CD4-positive, alpha-beta T cell treated with Interleukin-1 beta for 1 hour (primary cell): Measurements from ENCODE around the gene PLPPR5.
"Not testable (repeated sequence)": the region's sequence is repeated elsewhere in the genome, so short reads cannot be mapped to it uniquely, and the experiment has no call there.

Source experiments
- DNase-seq, 2 donors: peaks; one replicate each; pipeline ENCODE4 v3.0.0-alpha.2; 2020 to 2022

Gene PLPPR5

GRCh38 chr1:99004861-99005442, at the start of gene PLPPR5:
PLPPR5 (minus strand) TSS chr1:99004861; CDS start chr1:99004671, 190 bp downstream.
- DNase-seq, result no peak

GRCh38 chr1:99051611-99052283, 47.1 kb upstream of the PLPPR5 start:
- no peak for DNase-seq

- no peak for DNase-seq
These were observed 45.1 kb upstream of the PLPPR5 start for GRCh38 chr1:99049745-99050144.

GRCh38 chr1:99036746-99037145, 32.1 kb upstream of the PLPPR5 start:
- not testable (repeated sequence) for DNase-seq

- no peak for DNase-seq
These were observed 13.7 kb upstream of the PLPPR5 start for GRCh38 chr1:99018313-99018712.

GRCh38 chr1:99017655-99018054, 13.0 kb upstream of the PLPPR5 start:
- no peak for DNase-seq

GRCh38 chr1:99010679-99011078, 6.0 kb upstream of the PLPPR5 start:
- no peak for DNase-seq

GRCh38 chr1:99007366-99007765, 2.7 kb upstream of the PLPPR5 start:
- DNase-seq, result no peak

- DNase-seq, result no peak
These were observed 879 bp upstream of the PLPPR5 start for GRCh38 chr1:99005537-99005942.

- DNase-seq, result no peak
These were observed 304 bp downstream of the PLPPR5 start for GRCh38 chr1:99004254-99004860.

GRCh38 chr1:99003581-99004253, 944 bp downstream of the PLPPR5 start:
- DNase-seq, result no peak

GRCh38 chr1:98992844-98993243, 11.8 kb downstream of the PLPPR5 start:
- DNase-seq, result no peak

GRCh38 chr1:98991127-98992012, 13.3 kb downstream of the PLPPR5 start:
- DNase-seq, result no peak

GRCh38 chr1:98989556-98989907, 15.1 kb downstream of the PLPPR5 start:
- DNase-seq, result no peak

GRCh38 chr1:98988904-98989555, 15.6 kb downstream of the PLPPR5 start:
- no peak for DNase-seq

- no peak for DNase-seq
These were observed 19.0 kb downstream of the PLPPR5 start for GRCh38 chr1:98985687-98986086.

GRCh38 chr1:98981917-98982513, 22.6 kb downstream of the PLPPR5 start:
- DNase-seq, result no peak

GRCh38 chr1:98979463-98979862, 25.2 kb downstream of the PLPPR5 start:
- no peak for DNase-seq

- no peak for DNase-seq
These were observed 28.9 kb downstream of the PLPPR5 start for GRCh38 chr1:98975810-98976209.

GRCh38 chr1:98975113-98975512, 29.5 kb downstream of the PLPPR5 start:
- DNase-seq, result no peak

GRCh38 chr1:98969798-98970490, 34.7 kb downstream of the PLPPR5 start:
- DNase-seq, result no peak
